ENCODE data around the gene NR2E3. TPM values are rescaled to one million over a fixed set of nuclear protein-coding genes. Genes with fewer than 3 reads are reported as not detected.

Gene NR2E3
- total and polyA plus RNA-seq, 11 donors, result 0.07 to 0.25 (median 0.16) TPM; not detected in 7

- peak overlapping the region in 2 of 12 donors; percentile 35 to 55 for H3K27ac ChIP-seq
- DNase-seq (no peak), ATAC-seq (no peak)
Observed at GRCh38 chr15:71779073-71779797, 31.1 kb upstream of the NR2E3 start.

DNA sequence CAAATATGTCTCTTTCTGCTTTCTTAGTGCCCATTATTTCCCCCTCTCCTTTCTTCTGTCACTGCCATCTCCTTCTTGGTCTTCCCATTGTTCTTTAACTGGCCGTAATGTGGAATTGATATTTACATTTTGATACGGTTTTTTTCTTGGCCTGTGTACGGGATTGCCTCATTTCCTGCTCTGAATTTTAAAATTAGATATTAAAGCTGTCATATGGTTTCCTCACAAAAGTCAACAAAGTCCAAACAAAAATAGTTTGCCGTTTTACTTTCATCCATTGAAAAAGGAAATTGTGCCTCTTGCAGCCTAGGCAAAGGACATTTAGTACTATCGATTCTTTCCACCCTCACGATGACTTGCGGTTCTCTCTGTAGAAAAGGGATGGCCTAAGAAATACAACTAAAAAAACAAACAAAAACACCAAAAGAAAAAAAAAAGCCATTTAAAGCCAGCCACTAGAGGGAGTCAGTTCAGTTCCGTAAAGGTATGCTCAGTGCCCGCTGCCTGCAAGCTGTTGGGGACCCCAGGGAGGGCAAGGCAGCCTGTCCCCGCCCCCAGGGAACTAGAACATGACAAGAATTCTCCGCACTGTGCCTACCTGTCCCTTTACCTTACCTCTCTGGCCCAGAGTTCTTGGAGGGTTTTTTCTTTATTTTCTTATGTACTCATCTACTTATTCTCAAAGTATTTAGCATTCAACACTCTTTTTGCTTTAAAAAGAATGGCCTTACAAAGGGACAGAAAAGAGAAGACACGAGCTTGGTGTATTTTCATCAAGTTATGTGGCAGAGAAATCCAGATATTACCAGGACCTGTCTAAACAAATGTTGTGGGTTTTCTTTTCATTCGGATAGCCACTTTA, 30.0 kb upstream of the NR2E3 start:
- H3K27me3 ChIP-seq, result no peaks in the 10 kb centered on the region
- no peaks in the 10 kb centered on the region for H3K9me3 ChIP-seq
- H3K36me3 ChIP-seq, result peaks cover 0 to 3% (median 0%) of the 10 kb centered on the region in 9 donors
- H3K4me1 ChIP-seq, result peaks cover 0 to 37% (median 2%) of the 10 kb centered on the region in 12 donors
- H3K27ac ChIP-seq, result peak overlapping the region in 4 of 12 donors; percentile 6 to 55 (median 24)
- DNase-seq (no peak), ATAC-seq (peak in 3 of 4 donors; percentile 19 to 34 (median 25))
- H3K4me3 ChIP-seq, result peak overlapping the region in 1 of 12 donors; percentile 18
- 35 to 47% (median 41%) methylated on average over 13 of the region's 13 CpGs for WGBS, 4 donors
- intact Hi-C loops (cut with DNase I), result loop anchor here in 2 of 10 donors (10.0 kb wide), 1 partner anchor 374 kb away; no protein-coding TSS in a partner anchor
- TF ChIP-seq CTCF (IDR thresholded peaks at IDR 0.05), result peak; percentile 48 to 76 (median 63)
- TF ChIP-seq POLR2A (IDR thresholded peaks at IDR 0.05), result no peak

More at GRCh38 chr15:71779073-71779797, 31.1 kb upstream of the NR2E3 start:
- no peaks in the 10 kb centered on the region for H3K9me3 ChIP-seq
- H3K4me3 ChIP-seq, result no peak overlapping the region
- intact Hi-C loops (cut with DNase I), result no loop called here
- peaks cover 0 to 37% (median 2%) of the 10 kb centered on the region in 12 donors for H3K4me1 ChIP-seq
- TF ChIP-seq POLR2A (IDR thresholded peaks at IDR 0.05), result no peak
- no peak for TF ChIP-seq CTCF (IDR thresholded peaks at IDR 0.05)
- no peaks in the 10 kb centered on the region for H3K27me3 ChIP-seq
- WGBS, 4 donors, result 83 to 86% (median 84%) methylated on average over 6 of the region's 6 CpGs
- peaks cover 0 to 3% (median 0%) of the 10 kb centered on the region in 9 donors for H3K36me3 ChIP-seq

GRCh38 chr15:71781179-71781964, 29.0 kb upstream of the NR2E3 start:
- DNase-seq (no peak), ATAC-seq (no peak)
- no peaks in the 10 kb centered on the region for H3K9me3 ChIP-seq
- H3K27me3 ChIP-seq, result no peaks in the 10 kb centered on the region
- WGBS, 4 donors, result 91 to 94% (median 92%) methylated on average over 9 of the region's 9 CpGs
- H3K36me3 ChIP-seq, result peaks cover 0 to 3% (median 0%) of the 10 kb centered on the region in 9 donors
- H3K4me3 ChIP-seq, result no peak overlapping the region
- H3K27ac ChIP-seq, result no peak overlapping the region
- H3K4me1 ChIP-seq, result peaks cover 0 to 37% (median 2%) of the 10 kb centered on the region in 12 donors
- TF ChIP-seq POLR2A (IDR thresholded peaks at IDR 0.05) (no peak), CTCF (IDR thresholded peaks at IDR 0.05) (no peak)
- intact Hi-C loops (cut with DNase I), result loop anchor here in 2 of 10 donors (10.0 kb wide), 1 partner anchor 373 kb away; no protein-coding TSS in a partner anchor

Measured in heart left ventricle (tissue), 16 donors.